NCI-H446 treated with DMSO at 0.1 percent for 48 hours (cell line): ENCODE measurements around the gene GLDN.
"Not testable (repeated sequence)": the region's sequence is repeated elsewhere in the genome, so short reads cannot be mapped to it uniquely, and the experiment has no call there.

Source experiments
- DNase-seq: peaks from one replicate; lab custom pipeline; 2025; lab: John Stamatoyannopoulos, UW

Gene GLDN

GRCh38 chr15:51387699-51388041 lies 46.2 kb downstream of the GLDN start:
- no peak for DNase-seq

- DNase-seq: no peak
These were observed 47.3 kb downstream of the GLDN start for GRCh38 chr15:51388726-51389125.

- no peak for DNase-seq
These were observed 48.9 kb downstream of the GLDN start for GRCh38 chr15:51390241-51390965.

GRCh38 chr15:51390966-51391422 lies 49.5 kb downstream of the GLDN start:
- no peak for DNase-seq

GRCh38 chr15:51396921-51397320 lies 55.5 kb downstream of the GLDN start:
- DNase-seq: no peak

GRCh38 chr15:51398626-51399025 lies 57.2 kb downstream of the GLDN start:
- DNase-seq: no peak

GRCh38 chr15:51401051-51401780 lies 59.8 kb downstream of the GLDN start:
- no peak for DNase-seq

GRCh38 chr15:51401872-51402517 lies 60.5 kb downstream of the GLDN start:
- DNase-seq: no peak

GRCh38 chr15:51403072-51403878 lies 61.8 kb downstream of the GLDN start:
- no peak for DNase-seq

- DNase-seq: no peak
These were observed 62.7 kb downstream of the GLDN start for GRCh38 chr15:51403946-51404695.

- no peak for DNase-seq
These were observed 64.5 kb downstream of the GLDN start for GRCh38 chr15:51405693-51406523.

- no peak for DNase-seq
These were observed 72.9 kb downstream of the GLDN start for GRCh38 chr15:51414256-51414860.

- no peak for DNase-seq
These were observed 74.7 kb downstream of the GLDN start for GRCh38 chr15:51416129-51416528.

- not testable (repeated sequence) for DNase-seq
These were observed 81.6 kb downstream of the GLDN start for GRCh38 chr15:51423040-51423439.

GRCh38 chr15:51424780-51425179 lies 83.3 kb downstream of the GLDN start:
- DNase-seq: no peak

GRCh38 chr15:51425517-51426040 lies 84.1 kb downstream of the GLDN start:
- no peak for DNase-seq

GRCh38 chr15:51438526-51438925 lies 97.1 kb downstream of the GLDN start:
- DNase-seq: no peak

GRCh38 chr15:51443282-51443914 lies 101.9 kb downstream of the GLDN start:
- no peak for DNase-seq

GRCh38 chr15:51444112-51444511 lies 102.7 kb downstream of the GLDN start:
- no peak for DNase-seq
